Adrenal gland (tissue), 5 donors: ENCODE measurements around the gene RASSF1.

ENCODE experiments used
- POLR2A ChIP-seq, 2 donors: fragments of 450-650 bp; IDR thresholded peaks; one replicate each; pipeline ENCODE4 v1.6.1; 2017; ENCODE audit warnings: antibody characterized with exemption in 2 of 2, mild to moderate bottlenecking in 2 of 2, moderate library complexity in 1 of 2
- TF ChIP-seq, protein P1 (sequence below), 6 experiments: fragments of 450-650 bp in 4 of 6; fragments of 200-600 bp in 2 of 6; sonication (generic) in 1 of 6; IDR thresholded peaks; 1 replicate in 5 of 6; 2 replicates in 1 of 6; pipeline versions ENCODE4 v1.5.1 to v1.8.0; 2016 to 2021; ENCODE audit warnings: antibody characterized with exemption in 6 of 6, mild to moderate bottlenecking in 2 of 6, moderate library complexity in 1 of 6
- donor health status: DM: no; HTN: no; CAD: no.

DNA sequence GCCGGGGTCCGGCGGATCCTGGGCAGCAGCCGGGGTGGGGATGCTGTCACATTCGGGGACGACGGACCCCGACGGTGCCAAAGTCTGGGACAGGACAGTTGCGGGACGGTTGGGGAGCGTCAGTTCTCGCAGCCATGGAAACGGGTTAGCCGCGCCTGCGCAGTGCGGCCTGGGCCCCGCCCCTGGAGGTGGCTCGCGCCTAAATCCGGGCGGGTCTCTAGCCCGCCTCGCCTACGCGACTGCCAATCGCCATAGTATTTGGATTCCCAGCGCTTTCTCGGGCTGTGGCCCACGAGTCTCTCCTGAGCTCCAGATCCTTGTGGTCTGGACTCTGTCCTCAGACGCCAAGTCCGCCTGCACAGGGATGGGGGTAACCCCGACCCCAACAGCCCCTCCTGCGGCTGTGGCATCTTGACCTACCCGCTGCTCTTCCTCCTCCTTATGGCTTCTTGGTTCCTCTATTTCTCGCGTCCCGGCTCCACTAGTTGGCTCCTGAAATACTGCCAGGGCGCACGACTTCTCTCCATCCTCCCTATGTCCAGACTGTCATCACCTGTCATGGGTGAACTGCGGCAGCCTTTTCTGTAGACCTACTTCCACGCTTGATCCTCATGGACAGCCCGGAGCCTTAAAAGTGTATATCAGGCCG lies 5.1 kb upstream of the RASSF1 start, which contains the start of gene ZMYND10:
- TF ChIP-seq, protein P1, sequence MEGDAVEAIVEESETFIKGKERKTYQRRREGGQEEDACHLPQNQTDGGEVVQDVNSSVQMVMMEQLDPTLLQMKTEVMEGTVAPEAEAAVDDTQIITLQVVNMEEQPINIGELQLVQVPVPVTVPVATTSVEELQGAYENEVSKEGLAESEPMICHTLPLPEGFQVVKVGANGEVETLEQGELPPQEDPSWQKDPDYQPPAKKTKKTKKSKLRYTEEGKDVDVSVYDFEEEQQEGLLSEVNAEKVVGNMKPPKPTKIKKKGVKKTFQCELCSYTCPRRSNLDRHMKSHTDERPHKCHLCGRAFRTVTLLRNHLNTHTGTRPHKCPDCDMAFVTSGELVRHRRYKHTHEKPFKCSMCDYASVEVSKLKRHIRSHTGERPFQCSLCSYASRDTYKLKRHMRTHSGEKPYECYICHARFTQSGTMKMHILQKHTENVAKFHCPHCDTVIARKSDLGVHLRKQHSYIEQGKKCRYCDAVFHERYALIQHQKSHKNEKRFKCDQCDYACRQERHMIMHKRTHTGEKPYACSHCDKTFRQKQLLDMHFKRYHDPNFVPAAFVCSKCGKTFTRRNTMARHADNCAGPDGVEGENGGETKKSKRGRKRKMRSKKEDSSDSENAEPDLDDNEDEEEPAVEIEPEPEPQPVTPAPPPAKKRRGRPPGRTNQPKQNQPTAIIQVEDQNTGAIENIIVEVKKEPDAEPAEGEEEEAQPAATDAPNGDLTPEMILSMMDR (IDR thresholded peaks at IDR 0.05): no peak
- no peak for TF ChIP-seq POLR2A (IDR thresholded peaks at IDR 0.05)
